CD4-positive, alpha-beta memory T cell (primary cell): ENCODE results near the gene NDOR1. TPM values are rescaled to one million over a fixed set of nuclear protein-coding genes. Genes with fewer than 3 reads are reported as not detected.
A peak's percentile ranks its signal among the peaks of the same experiment; 100 is the strongest.

Experiments used
- CTCF ChIA-PET: fragments of 350-600 bp; sonication (Branson Sonifier 250); formaldehyde crosslinking; loops from one replicate; lab custom pipeline; 2021; ENCODE audit warnings: inconsistent platforms; ENCODE audit not compliant: partially characterized antibody; lab: Charles Lee
- POLR2A ChIA-PET: fragments of 350-600 bp; sonication (Branson Sonifier 250); formaldehyde crosslinking; loops from one replicate; lab custom pipeline; 2021; ENCODE audit not compliant: partially characterized antibody; lab: Charles Lee
- DNase-seq, 5 donors: peaks; one replicate each; pipeline versions ENCODE4 v3.0.0 to v3.0.0-alpha.2; 2020 to 2022; ENCODE audit warnings: mixed read lengths in 1 of 5
- H3K27ac ChIP-seq: one replicate; pipeline ENCODE4 v1.7.0; 2013; ENCODE audit warnings: low read depth, low read length
- H3K27me3 ChIP-seq: 2 replicates; pipeline ENCODE4 v1.7.0; 2013; ENCODE audit warnings: mild to moderate bottlenecking, low read length, moderate library complexity; ENCODE audit not compliant: insufficient read depth
- H3K36me3 ChIP-seq: 2 replicates; pipeline ENCODE4 v1.7.0; 2013; ENCODE audit warnings: mild to moderate bottlenecking, low read length, moderate library complexity; ENCODE audit not compliant: insufficient read depth
- H3K4me1 ChIP-seq: 2 replicates; pipeline ENCODE4 v1.7.0; 2013; ENCODE audit warnings: mild to moderate bottlenecking, low read length, moderate library complexity; ENCODE audit not compliant: insufficient read depth
- H3K4me3 ChIP-seq, 2 donors: one replicate each; pipeline ENCODE4 v1.7.0; 2013; ENCODE audit warnings: low read length in 2 of 2, mild to moderate bottlenecking in 1 of 2
- H3K9me3 ChIP-seq, 2 donors: one replicate each; pipeline ENCODE4 v1.7.0; 2013; ENCODE audit warnings: low read length in 2 of 2, control low read depth in 1 of 2; ENCODE audit not compliant: control insufficient read depth in 1 of 2
- H3K27ac Mint-ChIP-seq, 7 donors: one replicate each; pipeline ENCODE4 v1.8.0; 2020 to 2021; ENCODE audit warnings: mixed read lengths in 7 of 7, mild to moderate bottlenecking in 6 of 7, inconsistent platforms in 3 of 7, moderate library complexity in 3 of 7
- H3K27me3 Mint-ChIP-seq, 2 donors: one replicate each; pipeline ENCODE4 v1.8.0; 2020 to 2021; ENCODE audit warnings: mixed read lengths in 2 of 2
- H3K36me3 Mint-ChIP-seq, 2 donors: one replicate each; pipeline ENCODE4 v1.8.0; 2020 to 2021; ENCODE audit warnings: mixed read lengths in 2 of 2, inconsistent platforms in 1 of 2, mild to moderate bottlenecking in 1 of 2
- H3K4me1 Mint-ChIP-seq, 4 donors: one replicate each; pipeline ENCODE4 v1.8.0; 2020 to 2021; ENCODE audit warnings: mixed read lengths in 4 of 4, mild to moderate bottlenecking in 1 of 4
- H3K4me3 Mint-ChIP-seq, 8 donors: one replicate each; pipeline ENCODE4 v1.8.0; 2020 to 2021; ENCODE audit warnings: mixed read lengths in 8 of 8, mild to moderate bottlenecking in 7 of 8, moderate library complexity in 6 of 8, inconsistent platforms in 3 of 8
- H3K9me3 Mint-ChIP-seq, 8 donors: one replicate each; pipeline ENCODE4 v1.8.0; 2020 to 2021; ENCODE audit warnings: mixed read lengths in 8 of 8, mild to moderate bottlenecking in 5 of 8, inconsistent platforms in 3 of 8, moderate library complexity in 1 of 8
- intact Hi-C: fragments of 100-400 bp; cut with micrococcal nuclease; formaldehyde crosslinking; loops from one replicate; pipeline ENCODE4 v1.15.1; 2023
- polyA plus RNA-seq, 2 donors: library from polyadenylated mRNA; unstranded; fragments of 300-500 nt; fragmentation: Illumina TruSeq; gene quantifications; one replicate each; pipeline ENCODE4 v1.2.3, GENCODE V29; 2021
- total RNA-seq, 2 experiments: library from RNA; stranded (reverse); gene quantifications; one replicate each; pipeline ENCODE4 v1.2.3, GENCODE V29; 2021

Gene NDOR1
- total and polyA plus RNA-seq, 4 experiments from 2014 or later, result 4.6 to 37.1 (median 23.1) TPM

DNA sequence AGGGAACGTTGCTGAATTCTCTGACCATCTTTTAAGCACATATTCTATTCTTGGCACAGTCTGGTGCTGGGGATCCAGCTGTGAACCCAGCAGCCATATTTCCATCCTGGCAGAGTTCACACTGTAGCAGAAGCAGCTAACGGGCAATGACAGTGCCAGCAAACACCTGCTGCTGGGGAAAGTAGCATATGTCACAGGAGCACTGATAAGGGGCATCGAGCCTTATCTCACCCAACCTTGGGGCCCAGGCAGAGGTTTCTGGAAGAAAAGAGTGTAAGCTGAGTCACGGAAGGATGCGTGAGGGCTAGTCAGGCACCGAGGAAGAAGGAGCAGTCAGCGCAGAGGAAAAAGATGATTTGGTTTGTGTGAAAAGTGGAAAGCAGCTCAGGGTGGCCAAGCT is 1.1 kb downstream of the NDOR1 start:
- ChIA-PET CTCF (interaction anchor here (1.1 to 1.5 kb wide), 2 partner anchors 17 to 20 kb away, joined by 4 to 5 read pairs; partner anchors contain the start of gene RNF224), POLR2A (interaction anchor here (1.4 to 11.9 kb wide), 6 partner anchors 16 to 120 kb away, joined by 4 to 169 read pairs (median 8); partner anchors contain the start of genes ANAPC2, MAN1B1, NELFB and RNF208)
- intact Hi-C loops, result no loop called here
- H3K4me1 Mint-ChIP-seq, result peaks cover 26 to 49% (median 40%) of the 10 kb centered on the region in 4 donors
- H3K27ac ChIP-seq, result peak overlapping the region; percentile 94
- H3K9me3 Mint-ChIP-seq, result no peaks in the 10 kb centered on the region
- H3K36me3 Mint-ChIP-seq, result peaks cover 9 to 15% of the 10 kb centered on the region in 2 donors
- H3K4me1 ChIP-seq, result peaks cover 43% of the 10 kb centered on the region
- no peaks in the 10 kb centered on the region for H3K9me3 ChIP-seq
- no peaks in the 10 kb centered on the region for H3K27me3 ChIP-seq
- peak overlapping the region; percentile 83 to 96 (median 92) for H3K27ac Mint-ChIP-seq
- H3K4me3 ChIP-seq, result peak overlapping the region in 1 of 2 donors; percentile 94
- H3K4me3 Mint-ChIP-seq, result peak overlapping the region; percentile 88 to 96 (median 94)
- H3K27me3 Mint-ChIP-seq, result no peaks in the 10 kb centered on the region
- no peaks in the 10 kb centered on the region for H3K36me3 ChIP-seq
- DNase-seq, result no peak

DNA sequence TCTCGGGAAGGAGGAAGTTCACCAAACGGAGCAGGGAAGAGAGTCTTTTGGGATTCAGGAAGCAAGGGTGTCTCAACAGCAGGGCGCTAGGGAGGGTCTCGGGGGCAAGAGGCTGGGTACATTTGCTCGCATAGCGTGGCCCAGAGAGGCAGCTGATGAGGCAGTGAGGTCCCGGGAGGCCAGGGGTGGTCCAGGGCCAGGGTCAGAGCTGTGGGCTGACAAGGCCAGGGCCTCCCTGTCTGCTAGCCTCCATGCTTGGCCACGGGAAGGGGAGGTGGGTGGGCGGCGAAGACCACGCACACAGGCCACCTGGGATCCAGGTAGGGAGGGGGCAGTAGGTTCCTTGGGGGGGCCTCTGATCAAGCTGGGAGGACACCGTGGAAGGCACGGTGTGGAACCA is 6.0 kb downstream of the NDOR1 start:
- H3K4me3 Mint-ChIP-seq, result no peak overlapping the region
- peaks cover 11 to 17% (median 14%) of the 10 kb centered on the region in 4 donors for H3K4me1 Mint-ChIP-seq
- no peaks in the 10 kb centered on the region for H3K27me3 ChIP-seq
- H3K4me1 ChIP-seq, result peaks cover 8% of the 10 kb centered on the region
- H3K9me3 Mint-ChIP-seq, result no peaks in the 10 kb centered on the region
- intact Hi-C loops, result no loop called here
- no peaks in the 10 kb centered on the region for H3K36me3 ChIP-seq
- no peaks in the 10 kb centered on the region for H3K27me3 Mint-ChIP-seq
- no peak overlapping the region for H3K27ac ChIP-seq
- POLR2A ChIA-PET, result interaction anchor here (0.6 kb wide), 1 partner anchor 19 kb away, joined by 3 read pairs; no protein-coding TSS in a partner anchor
- no peaks in the 10 kb centered on the region for H3K9me3 ChIP-seq
- no peak overlapping the region for H3K4me3 ChIP-seq
- H3K27ac Mint-ChIP-seq, result peak overlapping the region in 3 of 7 donors; percentile 35 to 71 (median 52)
- H3K36me3 Mint-ChIP-seq, result peaks cover 8 to 9% of the 10 kb centered on the region in 2 donors
- DNase-seq, result no peak
- CTCF ChIA-PET, result no interaction called here

DNA sequence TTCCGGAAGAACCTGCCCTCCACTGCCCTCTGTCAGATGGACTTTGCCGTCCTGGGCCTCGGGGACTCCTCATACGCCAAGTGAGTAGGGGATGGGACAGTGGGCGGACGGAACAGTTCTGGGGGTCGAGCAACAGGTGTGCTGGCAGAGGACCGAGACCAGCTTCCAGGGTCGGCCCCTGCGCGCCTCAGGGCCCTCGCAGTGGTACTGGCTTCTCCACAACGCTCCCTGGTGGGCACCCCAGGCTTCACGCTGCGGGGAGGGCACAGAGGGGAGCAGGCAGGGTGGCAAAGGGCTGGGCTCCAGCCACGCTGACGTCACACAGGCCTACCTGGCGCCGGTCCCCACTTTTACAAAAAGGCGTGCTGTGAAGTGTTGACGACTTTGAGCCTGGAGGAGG is 7.0 kb downstream of the NDOR1 start:
- Histone ChIP-seq H3K27me3 (no peaks in the 10 kb centered on the region), H3K4me3 (no peak overlapping the region), H3K9me3 (no peaks in the 10 kb centered on the region), H3K27ac (no peak overlapping the region), H3K36me3 (no peaks in the 10 kb centered on the region), H3K4me1 (no peaks in the 10 kb centered on the region)
- Mint-ChIP-seq H3K4me1 (peaks cover under 1 to 7% (median 5%) of the 10 kb centered on the region in 4 donors), H3K27ac (no peak overlapping the region), H3K27me3 (no peaks in the 10 kb centered on the region), H3K4me3 (no peak overlapping the region), H3K36me3 (peaks cover 2 to 6% of the 10 kb centered on the region in 2 donors), H3K9me3 (no peaks in the 10 kb centered on the region)
- ChIA-PET CTCF (no interaction called here), POLR2A (no interaction called here)
- no peak for DNase-seq
- intact Hi-C loops, result no loop called here

DNA sequence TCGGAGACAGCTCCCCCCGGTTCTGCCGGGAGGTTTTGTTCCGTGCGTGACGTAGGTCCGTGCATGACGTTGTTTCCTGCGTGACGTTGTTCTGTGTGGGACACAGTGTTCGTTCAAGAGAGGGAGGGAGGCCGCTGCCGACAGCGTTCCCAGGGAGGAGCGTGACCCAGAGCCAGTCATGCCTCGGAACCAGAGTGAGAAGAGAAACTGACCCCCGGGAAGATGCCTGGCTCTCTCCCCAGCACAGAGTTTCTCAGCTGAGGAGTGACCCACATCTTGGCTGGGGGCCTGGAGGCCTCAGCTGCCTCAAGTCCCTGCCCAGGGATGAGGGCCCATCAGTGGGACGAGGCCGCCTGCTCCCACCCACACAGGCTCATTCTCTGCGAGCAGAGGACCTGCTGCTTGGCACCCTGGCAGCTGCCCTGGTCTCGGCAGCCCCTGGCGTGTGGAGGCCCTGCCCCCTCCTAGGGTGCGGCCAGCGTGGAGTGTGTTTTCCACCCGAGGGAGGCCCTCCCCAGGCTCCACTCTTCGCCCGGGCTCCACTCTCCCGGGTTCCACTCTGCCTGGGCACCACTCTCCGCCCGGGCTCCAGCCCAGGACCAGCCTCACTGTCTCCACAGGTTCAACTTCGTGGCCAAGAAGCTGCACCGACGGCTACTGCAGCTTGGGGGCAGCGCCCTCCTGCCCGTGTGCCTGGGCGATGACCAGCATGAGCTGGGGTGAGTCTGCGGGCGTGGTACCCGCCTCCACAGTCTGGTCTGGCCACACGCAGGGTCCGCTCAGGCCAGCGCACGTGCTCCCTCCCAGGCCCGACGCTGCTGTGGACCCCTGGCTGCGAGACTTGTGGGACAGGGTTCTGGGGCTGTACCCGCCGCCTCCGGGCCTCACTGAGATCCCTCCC is 7.9 kb downstream of the NDOR1 start:
- H3K36me3 Mint-ChIP-seq, result peaks cover 0 to 4% of the 10 kb centered on the region in 2 donors
- no peak for DNase-seq
- no peaks in the 10 kb centered on the region for H3K9me3 Mint-ChIP-seq
- H3K4me1 Mint-ChIP-seq, result peaks cover 0 to 4% (median 2%) of the 10 kb centered on the region in 4 donors
- intact Hi-C loops, result no loop called here
- ChIA-PET CTCF (no interaction called here), POLR2A (interaction anchor here (1.6 kb wide), 1 partner anchor 8 kb away, joined by 7 read pairs; the partner anchor contains the start of genes NDOR1 and TMEM203)
- peak overlapping the region in 1 of 7 donors; percentile 27 for H3K27ac Mint-ChIP-seq
- no peaks in the 10 kb centered on the region for H3K9me3 ChIP-seq
- no peaks in the 10 kb centered on the region for H3K27me3 Mint-ChIP-seq
- H3K36me3 ChIP-seq, result no peaks in the 10 kb centered on the region
- H3K4me1 ChIP-seq, result no peaks in the 10 kb centered on the region
- no peaks in the 10 kb centered on the region for H3K27me3 ChIP-seq
- no peak overlapping the region for H3K4me3 Mint-ChIP-seq
- H3K27ac ChIP-seq, result no peak overlapping the region
- H3K4me3 ChIP-seq, result no peak overlapping the region

DNA sequence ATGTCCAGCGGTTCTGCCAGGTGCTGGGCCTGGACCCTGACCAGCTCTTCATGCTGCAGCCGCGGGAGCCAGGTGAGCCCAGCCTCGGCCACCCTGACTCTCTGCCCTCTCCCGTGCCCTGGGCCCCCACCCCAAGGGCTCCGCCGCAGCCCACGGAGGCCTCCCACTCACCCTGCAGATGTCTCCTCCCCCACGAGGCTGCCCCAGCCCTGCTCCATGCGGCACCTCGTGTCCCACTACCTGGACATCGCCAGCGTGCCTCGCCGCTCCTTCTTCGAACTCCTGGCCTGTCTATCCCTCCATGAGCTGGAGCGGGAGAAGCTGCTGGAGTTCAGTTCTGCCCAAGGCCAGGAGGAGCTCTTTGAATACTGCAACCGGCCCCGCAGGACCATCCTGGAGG is 9.1 kb downstream of the NDOR1 start:
- DNase-seq, result no peak
- Histone ChIP-seq H3K27me3 (no peaks in the 10 kb centered on the region), H3K36me3 (no peaks in the 10 kb centered on the region), H3K4me1 (no peaks in the 10 kb centered on the region), H3K9me3 (no peaks in the 10 kb centered on the region), H3K4me3 (no peak overlapping the region), H3K27ac (no peak overlapping the region)
- no peak overlapping the region for H3K4me3 Mint-ChIP-seq
- H3K36me3 Mint-ChIP-seq, result no peaks in the 10 kb centered on the region
- H3K4me1 Mint-ChIP-seq, result peaks cover 0 to 1% (median 0%) of the 10 kb centered on the region in 4 donors
- intact Hi-C loops, result no loop called here
- peak overlapping the region in 1 of 7 donors; percentile 27 for H3K27ac Mint-ChIP-seq
- CTCF ChIA-PET, result interaction anchor here (3.0 kb wide), 1 partner anchor 22 kb away, joined by 10 read pairs; no protein-coding TSS in a partner anchor
- POLR2A ChIA-PET, result interaction anchor here (1.6 kb wide), 1 partner anchor 9 kb away, joined by 7 read pairs; the partner anchor contains the start of genes NDOR1 and TMEM203
- no peaks in the 10 kb centered on the region for H3K27me3 Mint-ChIP-seq
- no peaks in the 10 kb centered on the region for H3K9me3 Mint-ChIP-seq

DNA sequence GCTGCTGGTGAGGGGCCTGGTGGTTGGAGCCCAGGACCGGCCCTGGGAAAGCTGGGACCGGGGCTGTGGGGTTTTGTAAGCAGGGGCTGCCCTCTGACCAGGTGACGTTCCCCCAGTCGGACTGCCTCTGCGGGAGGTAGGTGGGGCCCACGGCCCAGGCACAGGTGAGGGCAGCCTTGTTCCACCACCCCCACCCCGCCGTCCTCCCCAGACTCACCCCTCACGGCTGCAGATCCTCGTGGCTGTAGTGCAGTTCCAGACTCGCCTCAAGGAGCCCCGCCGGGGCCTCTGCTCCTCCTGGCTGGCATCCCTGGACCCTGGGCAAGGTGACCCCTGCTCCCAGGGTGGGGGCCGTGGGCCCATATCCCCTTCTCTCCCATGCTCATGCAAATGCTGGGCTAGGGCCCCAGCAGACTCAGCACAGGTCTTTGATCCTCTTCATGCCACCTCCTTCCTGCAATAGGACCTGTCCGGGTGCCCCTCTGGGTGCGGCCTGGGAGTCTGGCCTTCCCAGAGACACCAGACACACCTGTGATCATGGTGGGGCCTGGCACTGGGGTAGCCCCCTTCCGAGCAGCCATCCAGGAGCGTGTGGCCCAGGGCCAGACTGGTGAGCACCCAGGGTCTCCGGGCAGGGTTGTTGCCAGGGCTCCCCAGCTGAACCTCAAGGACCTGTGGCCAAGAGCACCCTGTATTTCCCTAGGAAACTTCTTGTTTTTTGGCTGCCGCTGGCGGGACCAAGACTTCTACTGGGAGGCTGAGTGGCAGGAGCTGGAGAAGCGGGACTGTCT is 9.9 kb downstream of the NDOR1 start:
- Mint-ChIP-seq H3K27me3 (no peaks in the 10 kb centered on the region), H3K9me3 (no peaks in the 10 kb centered on the region), H3K27ac (peak overlapping the region in 1 of 7 donors; percentile 27), H3K4me1 (peaks cover 0 to 1% (median 0%) of the 10 kb centered on the region in 4 donors), H3K36me3 (no peaks in the 10 kb centered on the region), H3K4me3 (no peak overlapping the region)
- no peaks in the 10 kb centered on the region for H3K27me3 ChIP-seq
- H3K27ac ChIP-seq, result no peak overlapping the region
- H3K4me3 ChIP-seq, result no peak overlapping the region
- no peak for DNase-seq
- H3K4me1 ChIP-seq, result no peaks in the 10 kb centered on the region
- intact Hi-C loops, result no loop called here
- no peaks in the 10 kb centered on the region for H3K9me3 ChIP-seq
- CTCF ChIA-PET, result interaction anchor here (1.6 to 3.0 kb wide), 2 partner anchors 21 to 24 kb away, joined by 4 to 10 read pairs; no protein-coding TSS in a partner anchor
- POLR2A ChIA-PET, result interaction anchor here (0.8 to 1.6 kb wide), 2 partner anchors 10 to 30 kb away, joined by 3 to 7 read pairs; partner anchors contain the start of genes NDOR1 and TMEM203
- no peaks in the 10 kb centered on the region for H3K36me3 ChIP-seq
